HTR-8/SVneo (cell line): ENCODE results near the gene CIAPIN1.

Source experiments
- DNase-seq: peaks from one replicate; pipeline ENCODE4 v3.0.0; 2011; ENCODE audit warnings: low spot score, mixed read lengths; ENCODE audit not compliant: insufficient read length
- FAIRE-seq: peaks from 2 replicates; lab custom pipeline; 2011; peaks lifted over from hg19 to GRCh38; lab: Jason Lieb, UNC

Gene CIAPIN1

GRCh38 chr16:57447186-57447962 is at the start of gene CIAPIN1, which contains the start of gene COQ9:
CIAPIN1 (minus strand) TSS chr16:57447385; CDS start chr16:57440928, 6,457 bp downstream.
COQ9 (plus strand) TSS chr16:57447479; CDS start chr16:57447506, 27 bp downstream.
- FAIRE-seq, result peak; percentile 97
- DNase-seq, result peak; percentile 94

DNA sequence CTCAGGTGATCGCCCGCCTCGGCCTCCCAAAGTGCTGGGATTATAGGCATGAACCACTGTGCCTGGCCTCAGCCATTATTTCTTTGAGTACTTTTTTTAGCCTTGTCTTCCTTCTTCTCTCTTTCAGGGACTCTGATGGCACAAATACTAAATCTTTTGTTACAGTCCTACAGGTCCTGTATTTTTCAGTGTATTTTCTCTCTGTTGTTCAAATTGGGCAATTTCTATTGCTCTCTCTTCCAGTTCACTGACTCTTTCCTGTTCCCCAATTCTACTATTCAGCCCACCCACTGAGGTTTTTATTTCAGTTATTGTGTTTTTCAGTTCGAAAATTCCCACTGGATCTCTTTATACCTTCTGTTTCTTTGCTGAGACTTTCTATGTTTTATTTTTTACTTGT is 46.6 kb upstream of the CIAPIN1 start:
- FAIRE-seq (no peak), DNase-seq (no peak)

DNA sequence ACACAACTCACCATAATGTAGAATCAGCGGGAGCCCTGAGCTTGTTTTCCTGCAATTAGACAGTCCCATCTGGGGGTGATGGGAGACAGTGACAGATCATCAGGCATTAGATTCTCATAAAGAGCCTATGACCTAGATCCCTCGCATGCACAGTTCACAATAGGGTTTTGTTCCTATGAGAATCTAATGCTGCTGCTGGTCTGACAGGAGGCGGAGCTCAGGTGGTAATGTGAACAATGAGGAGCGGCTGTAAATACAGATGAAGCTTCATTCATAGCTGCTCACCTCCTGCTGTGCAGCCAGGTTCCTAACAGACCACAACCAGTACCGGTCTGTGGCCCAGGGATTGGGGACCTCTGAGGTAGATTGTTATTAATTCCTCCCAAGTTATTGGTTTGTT is 42.0 kb upstream of the CIAPIN1 start:
- FAIRE-seq (no peak), DNase-seq (no peak)

GRCh38 chr16:57486858-57487834 is 40.0 kb upstream of the CIAPIN1 start:
- FAIRE-seq, result no peak
- no peak for DNase-seq

- FAIRE-seq, result peak; percentile 92
- DNase-seq, result peak; percentile 92
These were observed 39.0 kb upstream of the CIAPIN1 start, which contains the start of gene DOK4 for GRCh38 chr16:57485916-57486857. DOK4 (minus strand) TSS chr16:57486493; CDS start chr16:57479507, 6,986 bp downstream.

- DNase-seq (no peak), FAIRE-seq (no peak)
These were observed 38.1 kb upstream of the CIAPIN1 start for GRCh38 chr16:57485091-57485915.

- DNase-seq, result no peak
- no peak for FAIRE-seq
These were observed 37.4 kb upstream of the CIAPIN1 start for GRCh38 chr16:57484515-57485005.

DNA sequence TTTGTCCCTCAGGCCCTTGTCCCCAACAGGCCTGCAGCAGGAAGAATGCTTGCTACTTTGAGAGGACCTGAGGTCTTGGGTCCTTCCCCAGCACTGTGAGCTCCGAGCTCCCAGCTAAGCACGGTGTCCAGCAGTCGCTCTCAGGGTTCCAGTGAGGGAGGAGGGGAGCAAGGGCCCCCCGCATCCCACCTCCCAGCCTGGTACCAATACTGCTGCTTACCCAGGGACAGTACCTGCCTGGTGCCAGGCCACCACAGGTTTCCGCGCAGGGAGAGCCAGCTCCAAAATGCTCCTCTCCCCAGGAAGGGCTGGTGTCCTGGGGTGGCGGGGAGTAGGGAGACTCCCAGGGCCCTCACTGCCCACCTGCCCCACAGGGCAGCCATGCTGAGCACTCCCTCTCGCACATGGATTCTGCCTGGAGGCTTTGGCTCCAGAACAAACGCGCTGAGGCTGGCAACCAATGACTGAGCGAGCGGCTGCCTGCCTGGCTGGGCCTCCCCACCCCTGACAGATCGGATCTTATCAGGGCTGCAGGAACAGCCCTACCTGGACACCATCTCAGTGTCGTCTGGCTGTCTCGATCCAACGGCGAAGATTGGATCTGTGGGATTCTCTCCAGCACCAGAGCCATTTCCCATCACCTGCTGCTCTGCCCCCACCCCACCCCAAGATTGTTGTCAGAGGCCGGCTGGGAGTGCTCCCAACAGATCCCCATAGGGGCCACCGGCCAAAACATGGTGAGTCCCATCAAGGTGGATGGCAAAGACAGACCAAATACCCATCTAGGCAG is 36.7 kb upstream of the CIAPIN1 start:
- FAIRE-seq, result no peak
- DNase-seq, result no peak

GRCh38 chr16:57482845-57483545 is 35.8 kb upstream of the CIAPIN1 start:
- DNase-seq, result no peak
- no peak for FAIRE-seq

GRCh38 chr16:57481421-57481820 is 34.2 kb upstream of the CIAPIN1 start:
- no peak for DNase-seq
- FAIRE-seq, result no peak

GRCh38 chr16:57480754-57481230 is 33.6 kb upstream of the CIAPIN1 start:
- FAIRE-seq (no peak), DNase-seq (no peak)

DNA sequence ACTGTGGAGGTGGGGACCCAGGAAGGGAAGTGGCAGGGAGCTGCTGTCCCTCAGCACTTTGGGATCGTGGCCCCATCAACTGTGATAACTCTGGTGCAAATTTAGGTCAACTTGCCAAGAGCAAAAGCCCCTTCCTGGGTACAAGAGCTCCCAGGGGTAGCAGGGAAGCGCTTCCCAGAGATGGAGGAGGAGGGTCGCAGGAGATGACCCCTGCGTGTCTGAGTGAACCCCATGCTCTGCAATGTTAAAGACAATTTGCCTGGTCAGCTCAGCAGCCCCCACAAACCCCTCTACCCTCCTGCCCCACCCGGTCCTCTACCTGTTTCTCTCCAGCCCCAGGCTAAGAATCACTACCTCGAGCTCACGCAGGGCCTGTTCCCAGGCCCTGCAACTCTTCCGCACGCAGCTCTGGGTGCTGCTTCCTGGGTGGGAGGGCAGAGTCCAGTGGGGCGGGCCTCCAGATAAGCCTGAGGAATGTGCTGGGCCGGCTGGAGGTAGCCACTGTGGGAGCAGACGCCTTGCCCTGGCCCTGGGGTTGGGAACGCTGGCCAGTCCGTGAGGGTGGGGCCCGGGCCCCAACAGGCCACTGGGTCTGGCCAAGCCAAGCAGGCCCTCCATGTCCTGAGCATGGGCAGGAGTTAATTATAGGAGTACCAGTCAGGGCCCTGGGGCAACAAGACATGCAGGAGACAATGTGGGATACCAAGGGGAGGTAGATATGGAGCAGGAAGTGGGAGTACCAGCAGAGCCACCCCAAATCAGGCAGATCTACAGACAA is 33.0 kb upstream of the CIAPIN1 start:
- DNase-seq (no peak), FAIRE-seq (no peak)

DNA sequence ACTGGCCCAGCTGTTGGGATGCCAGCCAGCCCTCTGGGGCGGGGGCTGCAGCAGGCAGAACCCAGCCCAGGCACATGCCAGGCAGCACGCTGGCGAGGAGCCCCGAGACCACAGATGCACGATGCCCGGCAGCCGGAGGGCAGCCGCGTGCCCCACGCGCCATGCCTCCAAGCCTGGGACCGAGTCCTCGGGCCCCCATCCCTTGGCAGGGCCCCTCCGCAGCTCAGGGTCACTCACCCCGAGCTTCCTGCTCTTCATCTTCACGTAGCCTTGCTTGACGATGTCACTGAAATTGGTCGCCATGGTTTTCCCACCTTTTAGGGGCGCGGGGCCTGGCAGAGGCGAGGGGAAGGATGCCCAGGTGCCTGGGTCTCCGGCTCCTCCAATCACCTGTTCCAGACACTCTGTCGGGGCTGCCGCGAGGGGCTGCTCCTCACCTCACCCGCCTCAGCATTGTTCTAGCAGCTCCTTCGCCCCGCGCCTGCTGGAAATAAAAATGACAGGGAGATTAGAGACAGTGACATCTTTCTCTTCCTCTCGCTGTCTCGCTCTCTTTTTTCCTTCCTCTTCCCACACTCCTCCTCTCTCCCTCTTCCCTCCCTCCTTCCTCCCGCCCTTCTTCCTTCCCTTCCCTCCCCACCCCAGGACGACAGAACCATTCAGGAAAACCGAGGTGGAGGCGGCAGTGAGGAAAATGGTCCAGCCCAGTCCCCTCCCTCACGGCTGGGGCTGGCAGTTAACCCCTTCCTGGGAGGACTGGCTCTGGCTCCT is 32.2 kb upstream of the CIAPIN1 start:
- DNase-seq, result no peak
- no peak for FAIRE-seq

GRCh38 chr16:57478396-57479204 is 31.4 kb upstream of the CIAPIN1 start:
- DNase-seq, result no peak
- FAIRE-seq, result no peak
